Trophoblast cell (in vitro differentiated cells and primary cell): ENCODE data around the gene RCAN2.

Experiments used
- DNase-seq, 2 donors: peaks; one replicate each; pipeline ENCODE4 v3.0.0-alpha.2; 2016
- H2AFZ ChIP-seq: 2 replicates; pipeline ENCODE4 v1.6.1; 2013; ENCODE audit warnings: low read length, moderate library complexity, mild to moderate bottlenecking; ENCODE audit not compliant: insufficient read depth, poor library complexity
- H2AK5ac ChIP-seq: 2 replicates; pipeline ENCODE4 v1.6.1; 2013; ENCODE audit warnings: mild to moderate bottlenecking, low read length
- H2BK120ac ChIP-seq: 2 replicates; pipeline ENCODE4 v1.6.1; 2013; ENCODE audit warnings: low read length, mild to moderate bottlenecking, moderate library complexity; ENCODE audit not compliant: insufficient read depth, poor library complexity
- H2BK12ac ChIP-seq: 2 replicates; pipeline ENCODE4 v1.6.1; 2013; ENCODE audit warnings: mild to moderate bottlenecking, low read length, moderate library complexity
- H2BK5ac ChIP-seq: 2 replicates; pipeline ENCODE4 v1.6.1; 2013; ENCODE audit warnings: low read length, low read depth, moderate library complexity, mild to moderate bottlenecking; ENCODE audit not compliant: poor library complexity
- H3K14ac ChIP-seq: 2 replicates; pipeline ENCODE4 v1.6.1; 2013; ENCODE audit warnings: mild to moderate bottlenecking, low read length
- H3K18ac ChIP-seq: 2 replicates; pipeline ENCODE4 v1.6.1; 2013; ENCODE audit warnings: mild to moderate bottlenecking, low read length
- H3K23ac ChIP-seq: 2 replicates; pipeline ENCODE4 v1.6.1; 2013; ENCODE audit warnings: low read length
- H3K27ac ChIP-seq: 2 replicates; pipeline ENCODE4 v1.5.1; 2013; ENCODE audit warnings: low read depth, mild to moderate bottlenecking, inconsistent platforms, low read length, moderate library complexity
- H3K27me3 ChIP-seq: 2 replicates; pipeline ENCODE4 v1.6.1; 2013; ENCODE audit warnings: inconsistent platforms, mild to moderate bottlenecking, low read length, moderate library complexity; ENCODE audit not compliant: insufficient read depth
- H3K36me3 ChIP-seq, 2 experiments: 1 replicate in 1 of 2; 2 replicates in 1 of 2; pipeline ENCODE4 v1.6.1; 2013; ENCODE audit warnings: low read length in 2 of 2, mild to moderate bottlenecking in 2 of 2, moderate library complexity in 1 of 2; ENCODE audit not compliant: insufficient read depth in 2 of 2, control insufficient read depth in 1 of 2
- H3K4ac ChIP-seq: 2 replicates; pipeline ENCODE4 v1.6.1; 2013; ENCODE audit warnings: low read depth, mild to moderate bottlenecking, low read length, moderate library complexity
- H3K4me1 ChIP-seq, 2 experiments: 1 replicate in 1 of 2; 2 replicates in 1 of 2; pipeline ENCODE4 v1.6.1; 2013; ENCODE audit warnings: low read length in 2 of 2, mild to moderate bottlenecking in 2 of 2, moderate library complexity in 1 of 2; ENCODE audit not compliant: insufficient read depth in 2 of 2, control insufficient read depth in 1 of 2
- H3K4me2 ChIP-seq: 2 replicates; pipeline ENCODE4 v1.6.1; 2013; ENCODE audit warnings: inconsistent platforms, mild to moderate bottlenecking, low read length, moderate library complexity
- H3K4me3 ChIP-seq: 2 replicates; pipeline ENCODE4 v1.5.1; 2013; ENCODE audit warnings: mild to moderate bottlenecking, low read depth, low read length, inconsistent platforms
- H3K79me1 ChIP-seq: one replicate; pipeline ENCODE4 v1.6.1; 2013; ENCODE audit warnings: low read length
- H3K79me2 ChIP-seq: 2 replicates; pipeline ENCODE4 v1.6.1; 2013; ENCODE audit warnings: low read length, mild to moderate bottlenecking; ENCODE audit not compliant: control insufficient read depth, insufficient read depth, poor library complexity
- H3K9ac ChIP-seq: 2 replicates; pipeline ENCODE4 v1.6.1; 2013; ENCODE audit warnings: mild to moderate bottlenecking, low read length
- H3K9me3 ChIP-seq: 2 replicates; pipeline ENCODE4 v1.6.1; 2013; ENCODE audit warnings: low read depth, mild to moderate bottlenecking, control low read depth, inconsistent platforms, low read length; ENCODE audit not compliant: insufficient read depth
- H4K12ac ChIP-seq: 2 replicates; pipeline ENCODE4 v1.6.1; 2013; ENCODE audit warnings: low read depth, mild to moderate bottlenecking, low read length, moderate library complexity
- H4K8ac ChIP-seq: 2 replicates; pipeline ENCODE4 v1.6.1; 2013; ENCODE audit warnings: low read depth, mild to moderate bottlenecking, low read length, moderate library complexity
- H4K91ac ChIP-seq: one replicate; pipeline ENCODE4 v1.6.1; 2013; ENCODE audit warnings: low read depth, mild to moderate bottlenecking, low read length, moderate library complexity
- WGBS: extraction: QIAGEN DNeasy Blood & Tissue Kit; methylation state at CpG from one replicate; pipeline ENCODE4 v1.1.7; 2013; ENCODE audit warnings: missing lambda C conversion rate; ENCODE audit not compliant: insufficient read length, insufficient coverage; ENCODE audit errors: extremely low coverage; 5-methylcytosine and 5-hydroxymethylcytosine counted together

Gene RCAN2

GRCh38 chr6:46246727-46247126, 244.5 kb downstream of the RCAN2 start:
- H3K4me3 ChIP-seq: no peak overlapping the region
- no peak overlapping the region for H3K9ac ChIP-seq
- no peak overlapping the region for H4K8ac ChIP-seq
- no peak overlapping the region for H3K23ac ChIP-seq
- no peaks in the 10 kb centered on the region for H3K27me3 ChIP-seq
- H3K4ac ChIP-seq: no peak overlapping the region
- H2BK12ac ChIP-seq: no peak overlapping the region
- no peaks in the 10 kb centered on the region for H3K79me2 ChIP-seq
- no peaks in the 10 kb centered on the region for H3K4me1 ChIP-seq
- H3K4me2 ChIP-seq: no peak overlapping the region
- no peak for DNase-seq
- no peak overlapping the region for H2BK5ac ChIP-seq
- no peak overlapping the region for H4K12ac ChIP-seq
- H4K91ac ChIP-seq: no peak overlapping the region
- no peak overlapping the region for H3K14ac ChIP-seq
- H3K36me3 ChIP-seq: no peaks in the 10 kb centered on the region
- H2AFZ ChIP-seq: no peak overlapping the region
- H3K79me1 ChIP-seq: no peaks in the 10 kb centered on the region
- H3K27ac ChIP-seq: no peak overlapping the region
- no peak overlapping the region for H3K18ac ChIP-seq
- no peak overlapping the region for H2AK5ac ChIP-seq
- H2BK120ac ChIP-seq: no peak overlapping the region
- no peaks in the 10 kb centered on the region for H3K9me3 ChIP-seq
- no CpG with 5 or more reads among the region's 8 CpGs for WGBS

- no peaks in the 10 kb centered on the region for H3K27me3 ChIP-seq
- no CpG with 5 or more reads among the region's 1 CpG for WGBS
- no peak overlapping the region for H3K18ac ChIP-seq
Observed at GRCh38 chr6:46246081-46246480, 245.2 kb downstream of the RCAN2 start.

GRCh38 chr6:46244670-46245069, 246.6 kb downstream of the RCAN2 start:
- WGBS: no CpG with 5 or more reads among the region's 1 CpG
- H3K4ac ChIP-seq: no peak overlapping the region

More at GRCh38 chr6:46246081-46246480, 245.2 kb downstream of the RCAN2 start:
- Histone ChIP-seq H2BK12ac (no peak overlapping the region), H2AFZ (no peak overlapping the region), H3K4ac (no peak overlapping the region), H3K23ac (no peak overlapping the region), H4K91ac (no peak overlapping the region), H3K4me1 (no peaks in the 10 kb centered on the region), H3K36me3 (no peaks in the 10 kb centered on the region), H2BK5ac (no peak overlapping the region), H4K12ac (no peak overlapping the region), H3K79me1 (no peaks in the 10 kb centered on the region), H3K9ac (no peak overlapping the region), H4K8ac (no peak overlapping the region), H2AK5ac (no peak overlapping the region), H3K27ac (no peak overlapping the region), H3K4me3 (no peak overlapping the region), H3K14ac (no peak overlapping the region), H3K4me2 (no peak overlapping the region), H3K9me3 (no peaks in the 10 kb centered on the region), H3K79me2 (no peaks in the 10 kb centered on the region), H2BK120ac (no peak overlapping the region)
- no peak for DNase-seq

GRCh38 chr6:46243754-46244153, 247.5 kb downstream of the RCAN2 start:
- Histone ChIP-seq H3K4me3 (no peak overlapping the region), H3K4ac (no peak overlapping the region), H3K27me3 (no peaks in the 10 kb centered on the region), H3K79me2 (no peaks in the 10 kb centered on the region), H3K23ac (no peak overlapping the region), H2AK5ac (no peak overlapping the region), H4K12ac (no peak overlapping the region), H3K18ac (no peak overlapping the region), H3K4me2 (no peak overlapping the region), H2BK120ac (no peak overlapping the region), H3K27ac (no peak overlapping the region), H3K9ac (no peak overlapping the region), H3K4me1 (no peaks in the 10 kb centered on the region), H4K91ac (no peak overlapping the region), H2BK12ac (no peak overlapping the region), H4K8ac (no peak overlapping the region), H2BK5ac (no peak overlapping the region), H3K14ac (no peak overlapping the region), H3K9me3 (no peaks in the 10 kb centered on the region), H2AFZ (no peak overlapping the region), H3K79me1 (no peaks in the 10 kb centered on the region), H3K36me3 (no peaks in the 10 kb centered on the region)
- no peak for DNase-seq
- WGBS: no CpG with 5 or more reads among the region's 5 CpGs

More at GRCh38 chr6:46244670-46245069, 246.6 kb downstream of the RCAN2 start:
- no peaks in the 10 kb centered on the region for H3K27me3 ChIP-seq
- H3K9ac ChIP-seq: no peak overlapping the region
- H3K27ac ChIP-seq: no peak overlapping the region
- H4K8ac ChIP-seq: no peak overlapping the region
- no peak overlapping the region for H4K91ac ChIP-seq
- H3K9me3 ChIP-seq: no peaks in the 10 kb centered on the region
- no peak overlapping the region for H3K14ac ChIP-seq
- no peaks in the 10 kb centered on the region for H3K4me1 ChIP-seq
- no peak overlapping the region for H3K4me2 ChIP-seq
- no peaks in the 10 kb centered on the region for H3K79me1 ChIP-seq
- no peak overlapping the region for H2AK5ac ChIP-seq
- DNase-seq: no peak
- no peak overlapping the region for H3K23ac ChIP-seq
- no peak overlapping the region for H2AFZ ChIP-seq
- H3K79me2 ChIP-seq: no peaks in the 10 kb centered on the region
- no peak overlapping the region for H2BK120ac ChIP-seq
- no peak overlapping the region for H3K4me3 ChIP-seq
- H4K12ac ChIP-seq: no peak overlapping the region
- H2BK5ac ChIP-seq: no peak overlapping the region
- no peak overlapping the region for H3K18ac ChIP-seq
- H2BK12ac ChIP-seq: no peak overlapping the region
- no peaks in the 10 kb centered on the region for H3K36me3 ChIP-seq
